H1 (cell line): ENCODE data around the gene PLPP4. TPM values are rescaled to one million over a fixed set of nuclear protein-coding genes. Genes with fewer than 3 reads are reported as not detected.

Source experiments
- CTCF ChIA-PET: fragments of 300-600 bp; sonication (Branson Sonifier 250); formaldehyde crosslinking; loops from one replicate; lab custom pipeline; 2021; ENCODE audit not compliant: partially characterized antibody; lab: Charles Lee
- POLR2A ChIA-PET: fragments of 300-600 bp; sonication (Branson Sonifier 250); formaldehyde crosslinking; loops from one replicate; lab custom pipeline; 2021; ENCODE audit warnings: inconsistent platforms; ENCODE audit not compliant: partially characterized antibody; lab: Charles Lee
- DNase-seq, 2 experiments: peaks; one replicate each; pipeline versions ENCODE4 v3.0.0 to v3.0.0-alpha.2; 2010 to 2022; ENCODE audit warnings: low spot score in 2 of 2, low read depth in 1 of 2, mixed read lengths in 1 of 2
- FAIRE-seq: peaks from 2 replicates; lab custom pipeline; 2011; peaks lifted over from hg19 to GRCh38; lab: Jason Lieb, UNC
- H2AFZ ChIP-seq: 2 replicates; pipeline ENCODE4 v1.8.1; 2012; ENCODE audit warnings: low read length, inconsistent platforms
- H2AK5ac ChIP-seq: 2 replicates; pipeline ENCODE4 v1.6.1; 2013; ENCODE audit warnings: low read depth, low read length
- H2BK120ac ChIP-seq: replicated peaks from 2 replicates; pipeline ENCODE3; 2013; ENCODE audit warnings: low read depth, low read length, inconsistent platforms
- H2BK12ac ChIP-seq: 2 replicates; pipeline ENCODE4 v1.6.1; 2013; ENCODE audit warnings: low read depth, low read length
- H2BK15ac ChIP-seq: 2 replicates; pipeline ENCODE4 v1.6.1; 2013; ENCODE audit warnings: low read length
- H2BK20ac ChIP-seq: 2 replicates; pipeline ENCODE4 v1.6.1; 2013; ENCODE audit warnings: low read length
- H2BK5ac ChIP-seq: 2 replicates; pipeline ENCODE4 v1.6.1; 2013; ENCODE audit warnings: low read depth, low read length
- H3K14ac ChIP-seq: 2 replicates; pipeline ENCODE4 v1.6.1; 2013; ENCODE audit warnings: inconsistent platforms; ENCODE audit not compliant: insufficient read length
- H3K18ac ChIP-seq: 2 replicates; pipeline ENCODE4 v1.6.1; 2013; ENCODE audit warnings: low read length; ENCODE audit errors: extremely low read depth
- H3K23ac ChIP-seq: 2 replicates; pipeline ENCODE4 v1.6.1; 2013; ENCODE audit warnings: inconsistent platforms; ENCODE audit not compliant: insufficient read length
- H3K23me2 ChIP-seq: 2 replicates; pipeline ENCODE4 v1.6.1; 2013; ENCODE audit warnings: low read depth, low read length
- H3K27ac ChIP-seq: 2 replicates; pipeline ENCODE4 v1.6.1; 2011; ENCODE audit warnings: low read depth, low read length, inconsistent platforms
- H3K27me3 ChIP-seq, 4 experiments: replicated peaks in 1 of 4; 1 replicate in 1 of 4; 2 replicates in 3 of 4; pipeline versions ENCODE4 v1.6.1 to v1.8.1; 2011 to 2013; ENCODE audit warnings: low read length in 3 of 4, mild to moderate bottlenecking in 3 of 4, inconsistent platforms in 2 of 4, mixed read lengths in 2 of 4, moderate library complexity in 1 of 4; ENCODE audit not compliant: control insufficient read depth in 3 of 4, insufficient read depth in 3 of 4; ENCODE audit errors: extremely low read depth in 1 of 4
- H3K36me3 ChIP-seq, 4 experiments: 2 replicates each; pipeline versions ENCODE4 v1.6.1 to v1.8.1; 2011 to 2013; ENCODE audit warnings: mild to moderate bottlenecking in 4 of 4, low read length in 3 of 4, moderate library complexity in 2 of 4, control low read depth in 1 of 4, inconsistent platforms in 1 of 4; ENCODE audit not compliant: insufficient read depth in 4 of 4, control insufficient read depth in 2 of 4
- H3K4ac ChIP-seq: replicated peaks from 2 replicates; pipeline ENCODE3; 2013; ENCODE audit warnings: low read length, low read depth, mixed read lengths, inconsistent platforms; ENCODE audit not compliant: insufficient read length
- H3K4me1 ChIP-seq, 4 experiments: replicated peaks in 1 of 4; 1 replicate in 1 of 4; 2 replicates in 3 of 4; pipeline versions ENCODE4 v1.6.1 to v1.8.1; 2011 to 2013; ENCODE audit warnings: low read length in 3 of 4, inconsistent platforms in 2 of 4, mixed read lengths in 1 of 4; ENCODE audit not compliant: insufficient read depth in 4 of 4, control insufficient read depth in 3 of 4
- H3K4me2 ChIP-seq, 2 experiments: 2 replicates each; pipeline versions ENCODE4 v1.6.1 to v1.8.1; 2011 to 2013; ENCODE audit warnings: low read depth in 2 of 2, low read length in 2 of 2, control low read depth in 1 of 2, inconsistent platforms in 1 of 2, mild to moderate bottlenecking in 1 of 2; ENCODE audit not compliant: insufficient read depth in 1 of 2
- H3K4me3 ChIP-seq, 4 experiments: fragments of 200-600, 300-600 bp in 1 of 4; sonication (generic), shearing (Covaris generic), sonication (Bioruptor Twin) in 1 of 4; 2 replicates each; pipeline versions ENCODE4 v1.5.1 to v1.8.1; 2011 to 2016; ENCODE audit warnings: low read length in 4 of 4, low read depth in 3 of 4, control low read depth in 2 of 4, inconsistent platforms in 2 of 4, mild to moderate bottlenecking in 2 of 4, mixed read lengths in 1 of 4, moderate library complexity in 1 of 4; ENCODE audit not compliant: insufficient read depth in 2 of 4; ENCODE audit errors: extremely low read depth in 1 of 4
- H3K56ac ChIP-seq: replicated peaks from 2 replicates; pipeline ENCODE3; 2013; ENCODE audit warnings: low read depth, mild to moderate bottlenecking, mixed read lengths, low read length, inconsistent platforms; ENCODE audit not compliant: insufficient read length
- H3K79me1 ChIP-seq: 2 replicates; pipeline ENCODE4 v1.6.1; 2013; ENCODE audit warnings: low read depth, low read length, control low read depth
- H3K79me2 ChIP-seq, 2 experiments: 2 replicates each; pipeline versions ENCODE4 v1.6.1 to v1.8.1; 2012 to 2013; ENCODE audit warnings: low read length in 2 of 2, mild to moderate bottlenecking in 2 of 2, inconsistent platforms in 1 of 2; ENCODE audit not compliant: insufficient read depth in 2 of 2, control insufficient read depth in 1 of 2
- H3K9ac ChIP-seq, 4 experiments: replicated peaks in 1 of 4; 1 replicate in 1 of 4; 2 replicates in 3 of 4; pipeline versions ENCODE4 v1.6.1 to v1.8.1; 2011 to 2013; ENCODE audit warnings: low read depth in 3 of 4, low read length in 3 of 4, control low read depth in 2 of 4, mild to moderate bottlenecking in 2 of 4, moderate library complexity in 2 of 4, inconsistent platforms in 1 of 4; ENCODE audit errors: extremely low read depth in 1 of 4
- H3K9me3 ChIP-seq, 2 experiments: 2 replicates each; pipeline versions ENCODE4 v1.6.1 to v1.8.1; 2012 to 2013; ENCODE audit warnings: mild to moderate bottlenecking in 2 of 2, moderate library complexity in 2 of 2, control low read depth in 1 of 2, inconsistent platforms in 1 of 2, low read depth in 1 of 2, low read length in 1 of 2, mixed read lengths in 1 of 2; ENCODE audit not compliant: insufficient read depth in 2 of 2
- H4K20me1 ChIP-seq, 2 experiments: replicated peaks in 1 of 2; 2 replicates each; pipeline versions ENCODE3 to v1.8.1; 2011 to 2013; ENCODE audit warnings: inconsistent platforms in 2 of 2, low read length in 2 of 2, mild to moderate bottlenecking in 1 of 2; ENCODE audit not compliant: insufficient read depth in 2 of 2, control insufficient read depth in 1 of 2
- H4K5ac ChIP-seq: 2 replicates; pipeline ENCODE4 v1.6.1; 2013; ENCODE audit warnings: low read length, low read depth, mixed read lengths, inconsistent platforms; ENCODE audit not compliant: insufficient read length
- H4K8ac ChIP-seq: 2 replicates; pipeline ENCODE4 v1.8.0; 2013; ENCODE audit warnings: mild to moderate bottlenecking, moderate library complexity, low read length, inconsistent platforms; ENCODE audit not compliant: insufficient read depth; ENCODE audit errors: extremely low read depth
- H4K91ac ChIP-seq: replicated peaks from 2 replicates; pipeline ENCODE3; 2013; ENCODE audit warnings: low read length, mixed read lengths, inconsistent platforms; ENCODE audit not compliant: insufficient read length
- KDM4A ChIP-seq: IDR thresholded peaks from one replicate; pipeline ENCODE4 v1.7.1; 2012; ENCODE audit warnings: low read depth, mild to moderate bottlenecking, moderate library complexity, low read length, inconsistent platforms; ENCODE audit not compliant: severe bottlenecking
- NRF1 ChIP-seq: IDR thresholded peaks from 2 replicates; pipeline ENCODE4 v1.6.1; 2011; ENCODE audit warnings: mild to moderate bottlenecking, low read depth, low read length, improper control_type of control experiment
- SIRT6 ChIP-seq: IDR thresholded peaks from one replicate; pipeline ENCODE4 v1.7.1; 2012; ENCODE audit warnings: low read length, inconsistent platforms
- TAF1 ChIP-seq: IDR thresholded peaks from 2 replicates; pipeline ENCODE4 v1.6.1; 2011; ENCODE audit warnings: mild to moderate bottlenecking, low read depth, low read length
- TAF7 ChIP-seq: optimal IDR thresholded peaks from 2 replicates; pipeline ENCODE3; 2011; ENCODE audit warnings: low read depth, mild to moderate bottlenecking, inconsistent platforms, low read length, moderate library complexity, borderline replicate concordance
- TBP ChIP-seq: IDR thresholded peaks from 2 replicates; pipeline ENCODE4 v1.6.1; 2011; ENCODE audit warnings: low read depth, low read length, improper control_type of control experiment
- WGBS, 2 experiments: shearing (Covaris generic) in 1 of 2; methylation state at CpG; one replicate each; pipeline versions ENCODE4 v1.1.6 to v1.1.7; 2013 to 2015; ENCODE audit warnings: low lambda C conversion rate in 2 of 2, mixed read lengths in 2 of 2, inconsistent platforms in 1 of 2, low coverage in 1 of 2, missing lambda C conversion rate in 1 of 2; ENCODE audit not compliant: insufficient replicate concordance in 2 of 2, insufficient coverage in 1 of 2, insufficient read length in 1 of 2; ENCODE audit errors: extremely low coverage in 1 of 2, missing lambda C conversion rate in 1 of 2; 5-methylcytosine and 5-hydroxymethylcytosine counted together
- polyA plus RNA-seq, 7 experiments: library from polyadenylated mRNA; depleted of rRNA in 3 of 7; stranded (reverse) in 5 of 7; unstranded in 2 of 7; fragments of >200 nt in 5 of 7; fragments of 200-250 nt in 2 of 7; gene quantifications; 1 replicate in 5 of 7; 2 replicates in 1 of 7; 4 replicates in 1 of 7; pipeline versions ENCODE4 v1.2.1 to v1.2.3, GENCODE V29; 2011 to 2013; ENCODE audit warnings: missing spikeins in 2 of 7, mixed read lengths in 2 of 7
- total RNA-seq: library from RNA; stranded (reverse); fragmentation: NEBNext Ultra II Directional; extraction: Animal tissue kit (Norgen Biotek cat#: 25700); gene quantifications from 2 replicates; pipeline ENCODE4 v1.2.1, GENCODE V29; 2021

The PLPP4 gene
- total and polyA plus RNA-seq, 2 of the 8 experiments (the other 6 are each of a cell fraction or from before 2014, with no cell fraction given), result 0.30 TPM; not detected in 1

- no peaks in the 10 kb centered on the region for H3K9me3 ChIP-seq
- H3K27me3 ChIP-seq, result no peaks in the 10 kb centered on the region
- no peak overlapping the region for H4K8ac ChIP-seq
- CTCF ChIA-PET, result interaction anchor here (0.7 to 1.2 kb wide), 3 partner anchors 14 to 221 kb away, joined by 3 to 5 read pairs (median 3); no protein-coding TSS in a partner anchor
- H2BK5ac ChIP-seq, result no peak overlapping the region
- no peaks in the 10 kb centered on the region for H4K20me1 ChIP-seq
- H4K5ac ChIP-seq, result no peak overlapping the region
- no peak overlapping the region for H2BK20ac ChIP-seq
- H3K18ac ChIP-seq, result no peak overlapping the region
- H3K79me1 ChIP-seq, result no peaks in the 10 kb centered on the region
- H3K36me3 ChIP-seq, result no peaks in the 10 kb centered on the region
- H2BK12ac ChIP-seq, result no peak overlapping the region
- no peak overlapping the region for H3K4me3 ChIP-seq
- no peak overlapping the region for H2BK15ac ChIP-seq
- TF ChIP-seq KDM4A (no peak), TAF7 (no peak), TAF1 (no peak), TBP (no peak), NRF1 (no peak), SIRT6 (no peak)
- H3K56ac ChIP-seq, result no peak overlapping the region
- H3K4ac ChIP-seq, result no peak overlapping the region
- DNase-seq (no peak), FAIRE-seq (no peak)
- no peak overlapping the region for H2AFZ ChIP-seq
- no peak overlapping the region for H3K4me2 ChIP-seq
- no peaks in the 10 kb centered on the region for H3K23me2 ChIP-seq
- H2AK5ac ChIP-seq, result no peak overlapping the region
- H3K9ac ChIP-seq, result no peak overlapping the region
- no peak overlapping the region for H2BK120ac ChIP-seq
- no peaks in the 10 kb centered on the region for H3K79me2 ChIP-seq
- POLR2A ChIA-PET, result no interaction called here
- WGBS, 2 experiments, result 77% methylated on average over 2 of the region's 2 CpGs; no CpG with 5 or more reads in 1 of the 2 experiments
- H4K91ac ChIP-seq, result no peak overlapping the region
- no peak overlapping the region for H3K23ac ChIP-seq
- no peaks in the 10 kb centered on the region for H3K4me1 ChIP-seq
- H3K14ac ChIP-seq, result no peak overlapping the region
- no peak overlapping the region for H3K27ac ChIP-seq
Measured at GRCh38 chr10:120514959-120515358, 57.9 kb downstream of the PLPP4 start.
